Measurements from ENCODE around the gene MPPED1.

Gene MPPED1

GRCh38 chr22:43446037-43446803 lies 34.4 kb downstream of the MPPED1 start:
- DNase-seq, result no peak

GRCh38 chr22:43446916-43447315 lies 35.1 kb downstream of the MPPED1 start:
- DNase-seq, result peak in 2 of 51 donors; percentile 10 to 34

- DNase-seq, result no peak
These were observed 35.6 kb downstream of the MPPED1 start for GRCh38 chr22:43447380-43447779.

- no peak for DNase-seq
These were observed 36.2 kb downstream of the MPPED1 start for GRCh38 chr22:43448048-43448447.

GRCh38 chr22:43449205-43449830 lies 37.5 kb downstream of the MPPED1 start:
- no peak for DNase-seq

- no peak for DNase-seq
These were observed 38.0 kb downstream of the MPPED1 start for GRCh38 chr22:43449831-43450225.

GRCh38 chr22:43451371-43452050 lies 39.7 kb downstream of the MPPED1 start:
- DNase-seq, result no peak

- no peak for DNase-seq
These were observed 44.0 kb downstream of the MPPED1 start for GRCh38 chr22:43455846-43456245.

- no peak for DNase-seq
These were observed 45.2 kb downstream of the MPPED1 start for GRCh38 chr22:43457002-43457401.

- no peak for DNase-seq
These were observed 50.9 kb downstream of the MPPED1 start for GRCh38 chr22:43462701-43463100.

GRCh38 chr22:43464809-43465208 lies 53.0 kb downstream of the MPPED1 start:
- DNase-seq, result no peak

- no peak for DNase-seq
These were observed 53.6 kb downstream of the MPPED1 start for GRCh38 chr22:43465291-43466015.

GRCh38 chr22:43466710-43467109 lies 54.9 kb downstream of the MPPED1 start:
- no peak for DNase-seq

- DNase-seq, result peak in 12 of 51 donors; percentile 7 to 43 (median 20)
These were observed 55.6 kb downstream of the MPPED1 start for GRCh38 chr22:43467216-43467940.

- no peak for DNase-seq
These were observed 58.4 kb downstream of the MPPED1 start for GRCh38 chr22:43470253-43470652.

- DNase-seq, result peak in 1 of 51 donors; percentile 34
These were observed 59.2 kb downstream of the MPPED1 start for GRCh38 chr22:43470941-43471585.

- no peak for DNase-seq
These were observed 59.9 kb downstream of the MPPED1 start for GRCh38 chr22:43471606-43472135.

- DNase-seq, result no peak
These were observed 61.2 kb downstream of the MPPED1 start for GRCh38 chr22:43473031-43473430.

GRCh38 chr22:43473441-43473840 lies 61.6 kb downstream of the MPPED1 start:
- no peak for DNase-seq

All from hypothalamus (tissue), 51 donors.